ENCODE measurements around the gene IZUMO4.

Gene IZUMO4, protein sequence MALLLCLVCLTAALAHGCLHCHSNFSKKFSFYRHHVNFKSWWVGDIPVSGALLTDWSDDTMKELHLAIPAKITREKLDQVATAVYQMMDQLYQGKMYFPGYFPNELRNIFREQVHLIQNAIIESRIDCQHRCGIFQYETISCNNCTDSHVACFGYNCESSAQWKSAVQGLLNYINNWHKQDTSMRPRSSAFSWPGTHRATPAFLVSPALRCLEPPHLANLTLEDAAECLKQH

DNA sequence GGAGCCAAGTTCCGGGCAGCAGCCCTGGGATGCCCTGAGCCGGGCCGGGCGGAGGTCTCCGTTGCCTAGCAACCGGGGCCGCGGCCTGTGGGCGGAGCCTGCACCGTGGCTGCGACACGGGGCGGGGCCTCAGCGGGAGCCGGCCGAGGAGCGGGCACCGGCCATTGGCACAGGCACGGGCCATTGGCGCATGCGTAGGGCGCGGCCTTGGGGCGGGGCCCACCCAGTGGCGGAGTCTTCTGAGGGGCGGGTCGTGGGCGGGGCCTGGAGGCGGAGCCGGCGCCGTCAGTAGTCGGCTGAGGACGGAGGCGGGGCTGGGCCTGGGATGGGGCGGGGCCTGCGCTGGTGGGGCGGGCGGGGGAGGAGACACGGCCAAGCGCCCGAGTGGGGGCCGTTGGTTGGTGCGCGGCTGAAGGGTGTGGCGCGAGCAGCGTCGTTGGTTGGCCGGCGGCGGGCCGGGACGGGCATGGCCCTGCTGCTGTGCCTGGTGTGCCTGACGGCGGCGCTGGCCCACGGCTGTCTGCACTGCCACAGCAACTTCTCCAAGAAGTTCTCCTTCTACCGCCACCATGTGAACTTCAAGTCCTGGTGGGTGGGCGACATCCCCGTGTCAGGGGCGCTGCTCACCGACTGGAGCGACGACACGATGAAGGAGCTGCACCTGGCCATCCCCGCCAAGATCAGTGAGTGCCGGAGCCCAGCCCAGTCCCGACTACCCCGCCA is at the start of gene IZUMO4:
Gene IZUMO4 (plus strand): TSS at position 436 of the 723 bp plus-strand sequence. CDS start 31 bp downstream, at position 467.
- peak; percentile 99 to 100 for DNase-seq

DNA sequence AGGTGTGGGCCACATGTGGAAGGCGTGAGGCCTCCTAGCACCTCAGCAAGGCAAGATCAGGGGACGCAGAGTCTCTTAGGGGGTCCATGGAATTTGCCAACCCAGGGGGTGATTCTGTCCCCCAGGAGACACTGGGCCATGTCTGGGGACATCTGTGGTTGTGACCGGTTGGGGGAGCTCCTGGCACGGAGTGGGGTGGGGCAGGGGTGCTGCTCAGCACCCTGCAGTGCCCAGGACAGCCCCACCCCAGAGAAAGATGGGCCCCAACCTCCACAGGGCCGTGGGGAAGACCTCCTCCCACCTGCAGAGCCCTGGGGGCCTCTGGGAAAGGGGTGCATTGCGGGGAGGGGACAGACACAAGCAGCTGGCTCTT is 49.7 kb upstream of the IZUMO4 start:
- no peak for DNase-seq

DNA sequence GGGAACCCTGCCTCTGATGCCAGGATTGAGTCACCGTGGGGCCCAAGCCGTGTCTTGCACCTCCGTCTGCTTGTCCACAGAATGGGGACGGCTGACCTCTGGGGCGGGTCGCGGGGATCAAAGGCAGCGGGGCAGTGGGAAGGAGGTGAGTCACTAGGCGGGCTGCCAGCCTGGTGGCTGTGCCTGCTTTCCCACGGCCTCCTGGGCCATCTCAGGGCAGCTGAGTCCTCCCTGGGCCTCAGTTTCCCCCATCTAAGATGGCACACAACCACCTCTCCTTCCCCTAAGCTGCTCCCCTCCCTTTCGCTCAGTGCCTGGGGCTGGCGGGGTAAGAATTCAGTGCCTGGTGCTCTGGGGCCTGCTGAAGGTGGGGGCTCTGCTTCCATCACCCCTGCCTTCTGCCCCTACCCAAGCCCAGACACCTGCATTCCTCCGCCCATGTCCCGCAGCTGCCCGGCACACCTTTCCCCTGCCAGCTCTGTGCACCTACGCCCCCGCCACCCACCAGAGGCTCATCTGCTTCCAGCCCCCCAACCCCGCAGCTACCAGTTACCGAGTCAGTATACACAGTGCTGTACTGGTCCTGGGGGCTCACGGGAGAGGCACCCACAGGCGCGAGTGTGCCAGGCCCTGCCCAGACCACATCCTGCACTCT is 49.1 kb upstream of the IZUMO4 start:
- no peak for DNase-seq

DNA sequence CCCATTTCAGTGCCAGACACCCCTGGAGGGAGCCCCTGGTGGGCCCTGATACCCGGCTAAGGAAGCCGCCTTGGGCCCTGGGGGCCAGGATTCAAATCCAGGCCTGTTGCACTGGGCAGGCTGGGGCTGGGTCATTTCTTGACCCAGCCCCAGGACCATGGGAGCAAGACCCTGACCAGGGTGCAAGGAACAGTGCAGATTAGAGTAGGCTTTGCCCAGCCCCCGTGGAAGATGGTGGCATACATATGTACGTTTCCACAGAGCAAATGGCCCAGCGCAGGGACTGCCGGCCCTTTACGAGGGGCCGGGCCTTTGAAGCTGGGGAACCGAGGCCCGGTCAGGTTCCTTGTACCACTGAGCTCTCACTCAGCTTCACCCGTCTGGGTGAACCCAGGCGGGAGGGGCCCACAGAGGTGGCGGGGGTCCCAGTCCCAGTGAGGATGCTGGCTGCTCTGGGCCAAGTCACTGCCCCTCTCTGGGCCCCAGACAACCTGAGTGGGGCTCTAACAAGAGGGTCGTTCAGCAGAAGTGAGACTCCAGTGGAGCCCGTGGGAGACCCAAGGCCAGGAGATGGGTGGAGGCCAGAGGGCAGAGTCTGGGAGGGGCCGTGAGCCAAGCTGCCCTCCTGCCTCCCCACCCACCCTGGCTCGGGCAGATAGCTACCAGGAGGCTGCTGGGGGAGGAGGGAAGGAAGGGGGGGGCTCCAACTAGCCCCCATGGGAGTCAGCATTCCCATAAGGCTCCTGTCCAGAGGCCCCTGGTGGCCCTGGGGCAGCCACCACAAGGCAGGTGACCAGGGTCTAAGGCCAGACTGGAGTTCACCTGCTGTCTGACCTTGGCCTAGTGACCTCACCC is 48.4 kb upstream of the IZUMO4 start:
- no peak for DNase-seq

DNA sequence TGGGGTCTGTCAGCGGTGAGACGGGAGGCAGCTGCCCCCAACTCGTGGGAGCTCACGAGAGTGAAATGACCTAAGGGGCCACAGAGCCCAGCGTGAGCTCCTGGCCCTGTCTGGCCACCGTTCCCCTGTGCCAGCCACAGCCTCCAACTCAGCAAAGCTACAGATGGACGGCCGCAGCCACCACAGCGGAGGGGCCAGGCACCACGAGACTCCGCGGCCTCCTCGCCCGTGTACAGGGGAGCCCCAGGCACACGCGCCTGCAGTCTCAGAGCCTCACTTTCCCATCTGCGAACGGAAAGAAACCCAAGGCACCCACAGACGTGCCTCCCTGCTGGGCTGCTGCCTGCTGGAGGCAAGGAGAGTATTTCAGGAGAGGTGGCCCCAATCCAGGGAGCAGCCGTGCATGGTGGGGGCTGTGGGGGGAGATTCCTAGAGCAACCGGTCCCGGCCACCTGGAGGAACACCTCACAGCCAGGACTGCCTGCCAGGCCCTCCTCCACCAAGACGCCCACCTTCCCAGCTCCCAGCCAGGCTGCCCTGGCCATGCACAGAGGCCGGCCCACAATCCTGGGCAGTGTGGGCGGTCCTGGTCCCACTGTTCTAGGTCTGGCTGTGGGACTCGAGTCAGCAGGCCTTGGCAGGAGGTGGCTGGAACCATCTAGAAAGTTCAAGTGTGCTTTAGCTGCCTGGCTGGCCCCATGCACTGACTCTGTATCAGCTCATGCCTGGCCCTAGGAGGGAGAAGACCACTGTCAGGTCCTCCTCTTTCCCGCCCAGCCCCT is 47.6 kb upstream of the IZUMO4 start:
- DNase-seq, result no peak

DNA sequence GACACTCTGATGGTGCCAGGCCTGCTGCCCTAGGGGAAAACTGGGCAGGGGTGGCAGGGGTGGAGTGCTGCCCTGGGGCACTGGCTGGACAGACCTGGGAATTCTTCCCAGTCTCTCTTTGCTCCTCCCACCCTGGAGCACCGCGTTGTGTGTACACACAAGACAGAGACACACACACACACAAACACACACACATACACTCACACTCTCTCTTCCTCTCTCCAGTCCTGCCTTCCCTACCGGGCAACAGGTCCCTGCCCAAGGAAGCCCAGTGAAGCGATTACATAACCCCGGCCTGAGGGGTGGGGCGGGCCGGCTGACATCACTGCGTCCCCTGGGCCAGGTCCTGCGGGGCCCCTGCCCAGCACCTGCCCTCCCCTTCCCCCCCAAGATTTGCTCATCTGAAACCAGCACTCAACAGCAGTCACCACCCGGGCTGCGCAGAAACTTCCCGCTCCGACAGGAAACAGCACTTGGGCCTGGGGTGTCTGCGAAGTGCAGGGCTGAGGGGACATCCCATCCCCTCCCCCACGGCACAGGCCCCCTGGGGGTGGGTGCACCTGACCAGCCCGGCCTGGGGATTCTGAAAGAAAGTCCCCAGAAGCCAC is 46.9 kb upstream of the IZUMO4 start:
- DNase-seq, result peak; percentile 47 to 52

DNA sequence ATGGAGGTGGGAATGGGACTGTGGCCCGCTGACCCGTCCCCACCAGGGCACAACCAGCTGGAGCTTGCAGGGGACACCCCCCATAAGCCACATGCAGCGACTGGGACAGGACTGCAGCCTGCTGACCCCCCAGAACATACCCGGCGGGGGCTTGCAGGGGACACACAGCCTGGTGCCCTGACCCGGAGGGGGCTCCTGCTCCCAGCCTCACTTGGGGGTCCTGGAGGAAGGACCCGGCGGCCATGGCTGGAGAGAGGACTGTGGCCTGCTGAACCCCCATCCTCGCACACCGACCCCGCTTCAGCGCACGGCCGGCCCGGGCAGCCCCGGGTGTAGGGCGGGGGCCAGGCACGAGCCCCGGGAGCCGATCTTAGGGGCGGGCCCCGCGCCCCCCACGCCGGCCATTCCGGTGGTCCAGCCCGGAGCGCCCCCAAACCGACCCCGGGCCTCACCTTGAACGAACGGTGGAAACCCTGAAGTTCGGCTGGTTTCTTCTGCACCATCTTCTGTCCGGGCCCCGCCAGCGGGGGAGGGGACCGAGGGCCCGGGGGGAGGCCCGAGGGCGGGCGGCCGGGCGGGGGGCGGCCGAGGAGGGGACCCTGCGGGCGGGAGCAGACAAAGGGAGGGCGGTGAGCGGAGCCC is 46.2 kb upstream of the IZUMO4 start:
- no peak for DNase-seq

DNA sequence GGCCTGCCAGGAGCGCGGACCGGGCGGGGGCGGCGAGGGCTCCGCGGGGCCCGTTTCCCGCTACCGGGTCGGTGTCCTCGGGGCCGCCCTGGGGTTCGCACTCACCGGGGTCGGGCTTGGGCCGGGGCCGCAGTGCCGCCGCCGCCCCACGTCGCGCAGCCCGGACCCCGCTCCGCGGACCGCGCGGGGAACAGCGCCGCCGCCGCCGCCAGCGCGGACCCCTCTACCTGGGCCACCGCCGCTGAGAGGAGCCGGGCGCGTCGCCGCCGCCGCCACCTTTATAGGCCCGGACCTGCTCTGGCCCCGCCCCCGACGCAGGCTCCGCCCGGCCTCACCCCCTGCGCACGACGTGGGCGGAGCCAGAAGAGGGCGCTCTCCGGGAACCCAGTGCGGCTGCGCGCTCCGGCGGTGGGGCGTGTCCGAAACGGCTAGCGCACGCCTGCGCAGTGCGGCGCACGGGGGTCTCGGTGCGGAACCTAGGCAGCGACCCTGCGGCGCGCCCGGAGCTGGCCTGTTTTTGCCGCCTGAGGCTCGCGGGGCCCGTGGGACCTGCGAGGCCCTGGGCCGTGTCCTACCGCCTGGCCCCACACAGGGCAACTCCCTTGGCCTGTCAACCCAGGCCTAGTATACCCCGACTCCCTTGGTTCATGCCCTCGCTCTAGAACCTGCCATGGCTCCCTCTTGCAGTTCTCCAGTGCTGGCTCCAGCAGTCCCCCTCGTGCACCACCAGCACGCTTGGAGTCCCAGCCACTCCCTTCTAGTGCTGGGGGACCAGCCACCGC is 45.5 kb upstream of the IZUMO4 start, which contains the start of gene MKNK2:
Gene MKNK2 (minus strand): TSS at position 254 of the 782 bp plus-strand sequence. CDS start 393 bp downstream, outside the sequence.
- peak; percentile 91 to 99 for DNase-seq

DNA sequence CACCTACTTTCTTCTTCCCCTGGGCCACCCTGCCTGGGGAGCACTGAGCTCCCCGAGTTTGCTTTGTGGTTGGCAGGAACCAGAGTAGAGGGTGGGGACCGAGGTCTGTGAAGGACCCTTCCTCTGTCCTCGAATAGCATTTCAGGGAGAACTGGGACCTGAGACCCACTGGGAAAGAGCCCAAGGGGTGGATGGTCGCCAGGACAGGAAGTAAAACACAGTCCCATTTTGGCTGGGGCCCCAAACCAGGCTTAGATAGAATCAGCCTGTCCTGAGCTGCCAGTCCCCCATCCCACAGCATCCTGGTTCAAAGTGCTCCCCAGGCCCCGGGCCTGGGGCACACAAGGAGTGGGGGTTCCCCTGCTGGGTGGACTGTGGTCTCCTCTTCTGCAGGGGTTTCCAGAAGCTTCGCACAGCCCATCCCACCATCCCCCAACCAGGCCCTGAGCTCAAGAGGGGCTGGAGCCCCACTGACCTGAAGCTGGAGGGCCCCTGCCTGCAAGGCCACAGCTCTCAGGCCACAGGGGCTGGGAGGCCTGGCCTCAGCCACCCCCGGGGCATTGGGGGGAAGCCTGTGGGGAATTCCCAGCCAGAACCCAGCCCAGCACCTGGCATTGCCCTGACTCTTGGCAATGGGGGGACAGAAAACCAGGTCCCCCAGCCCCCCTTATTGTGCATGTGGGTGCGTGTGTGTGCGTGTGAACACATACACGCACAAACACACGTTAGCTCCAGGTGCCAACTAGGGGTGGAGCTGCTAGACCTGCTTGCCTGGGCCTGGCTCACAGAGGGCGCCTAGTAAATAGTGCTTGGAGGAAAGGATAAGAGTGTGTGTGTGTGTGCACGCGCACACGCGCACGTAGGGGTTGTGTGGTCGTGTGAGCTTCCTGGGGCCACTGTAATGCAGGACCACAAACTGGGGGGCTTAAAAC is 44.7 kb upstream of the IZUMO4 start:
- DNase-seq, result peak in 1 of 2 experiments; percentile 22

DNA sequence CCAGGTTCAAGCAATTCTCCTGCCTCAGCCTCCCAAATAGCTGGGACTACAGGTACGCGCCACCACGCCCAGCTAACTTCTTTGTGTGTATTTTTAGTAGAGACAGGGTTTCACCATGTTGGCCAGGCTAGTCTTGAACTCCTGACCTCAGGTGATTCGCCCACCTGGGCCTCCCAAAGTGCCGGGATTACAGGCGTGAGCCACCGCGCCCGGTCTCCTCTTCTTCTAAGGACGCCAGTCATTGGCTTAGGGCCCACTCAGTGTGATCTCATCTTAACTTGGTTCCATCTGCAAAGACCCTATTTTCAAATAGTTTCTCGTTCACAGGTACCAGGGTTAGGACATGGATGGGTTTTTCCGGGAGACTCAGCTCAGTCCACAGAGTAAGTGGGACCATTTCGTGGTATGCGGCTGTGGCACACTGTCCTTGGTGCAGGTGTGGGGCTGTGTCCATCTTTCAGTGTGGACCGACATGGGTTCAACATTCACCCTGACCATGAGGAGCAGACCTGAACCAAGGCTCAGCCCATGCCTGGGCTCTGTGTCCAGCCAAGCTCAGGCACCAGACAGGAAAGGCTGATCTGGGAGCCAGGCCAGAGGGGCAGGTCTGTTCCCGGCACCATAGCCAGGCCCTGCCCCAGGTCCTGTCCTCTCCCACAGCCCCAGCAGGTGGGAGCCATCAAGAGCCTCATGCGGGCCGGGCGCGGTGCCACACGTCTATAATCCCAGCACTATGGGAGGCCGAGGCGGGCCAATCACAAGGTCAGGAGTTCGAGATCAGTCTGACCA is 42.9 kb upstream of the IZUMO4 start:
- no peak for DNase-seq

DNA sequence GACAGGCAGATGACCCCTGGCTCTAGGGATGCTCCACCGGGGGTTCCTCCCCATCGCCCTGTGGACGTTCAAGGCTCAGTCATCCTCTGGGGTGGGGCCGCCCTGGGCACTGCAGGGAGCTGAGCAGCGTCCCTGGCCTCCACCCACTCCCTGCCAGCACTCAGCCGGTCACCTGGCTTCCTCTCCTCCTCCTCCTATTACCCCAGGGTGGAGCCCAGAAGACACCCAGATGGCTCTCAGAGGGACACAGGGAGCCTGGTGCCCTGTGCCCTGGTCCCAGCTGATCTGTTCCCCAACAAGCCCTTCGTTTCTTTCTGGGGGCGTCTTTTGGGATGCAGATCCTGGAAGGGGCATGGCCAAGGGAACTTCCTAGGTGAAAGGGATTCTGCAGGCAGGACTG is 42.0 kb upstream of the IZUMO4 start:
- DNase-seq, result no peak

DNA sequence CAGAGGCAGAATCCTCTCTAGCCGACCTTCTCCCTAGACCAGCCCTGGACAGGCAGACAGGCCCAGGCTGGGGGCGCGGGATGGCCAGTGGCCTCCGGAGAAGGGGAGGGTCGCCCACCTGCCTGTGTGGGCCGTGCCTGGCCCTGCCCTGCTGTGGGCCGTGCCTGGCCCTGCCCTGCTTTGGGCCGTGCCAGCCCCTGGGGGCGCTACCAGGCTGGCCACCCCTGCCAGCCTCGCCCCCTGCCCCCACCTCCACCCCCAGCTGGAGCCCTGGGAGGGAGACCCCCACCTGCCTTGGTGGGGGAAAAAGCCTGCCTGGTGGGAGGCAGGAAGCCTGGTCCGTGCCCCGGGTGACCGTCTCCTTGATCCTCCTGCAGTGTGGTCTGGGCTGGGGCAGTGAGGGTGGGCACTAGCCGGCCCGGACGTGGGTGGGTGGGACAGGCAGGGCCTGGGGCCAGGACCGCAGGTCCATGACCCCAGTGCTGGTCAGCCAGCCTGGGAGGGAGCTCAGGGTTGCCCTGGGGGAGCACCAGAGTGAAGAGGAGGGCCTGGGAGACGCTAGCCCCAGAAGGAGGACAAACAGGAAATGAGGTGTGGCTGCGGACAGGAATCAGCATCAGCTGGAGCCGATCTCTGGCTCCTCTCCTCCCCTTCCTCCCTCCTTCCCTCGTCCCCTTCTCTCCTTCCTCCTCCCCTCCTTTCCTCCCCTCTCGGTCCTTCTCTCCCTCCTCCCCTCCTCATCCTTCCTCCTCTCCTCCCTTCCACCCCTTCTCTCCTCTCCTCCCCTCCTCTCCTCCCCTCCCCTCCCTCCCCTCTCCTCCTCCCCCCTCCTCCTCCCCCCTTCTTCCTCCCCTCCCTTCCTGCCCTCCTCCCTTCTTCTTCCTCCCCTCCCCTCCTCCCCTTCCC is 40.5 kb upstream of the IZUMO4 start:
- no peak for DNase-seq

DNA sequence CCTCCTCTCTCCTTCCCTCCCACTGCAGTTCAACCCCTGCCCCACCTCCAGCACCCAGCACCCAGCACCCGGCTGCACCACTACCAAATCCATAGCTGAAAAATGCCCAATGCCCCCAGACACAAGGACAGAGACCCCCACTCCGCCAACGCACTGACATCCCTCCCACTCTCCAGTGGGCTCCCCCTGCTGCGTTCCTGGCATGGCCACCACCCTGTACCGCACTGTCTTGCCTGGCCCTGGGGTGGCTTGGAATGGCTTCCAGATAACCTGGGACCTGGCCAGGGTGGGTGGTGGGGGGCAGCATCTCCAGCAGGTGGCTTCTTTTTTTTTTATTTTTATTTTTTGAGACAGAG is 39.9 kb upstream of the IZUMO4 start:
- no peak for DNase-seq

DNA sequence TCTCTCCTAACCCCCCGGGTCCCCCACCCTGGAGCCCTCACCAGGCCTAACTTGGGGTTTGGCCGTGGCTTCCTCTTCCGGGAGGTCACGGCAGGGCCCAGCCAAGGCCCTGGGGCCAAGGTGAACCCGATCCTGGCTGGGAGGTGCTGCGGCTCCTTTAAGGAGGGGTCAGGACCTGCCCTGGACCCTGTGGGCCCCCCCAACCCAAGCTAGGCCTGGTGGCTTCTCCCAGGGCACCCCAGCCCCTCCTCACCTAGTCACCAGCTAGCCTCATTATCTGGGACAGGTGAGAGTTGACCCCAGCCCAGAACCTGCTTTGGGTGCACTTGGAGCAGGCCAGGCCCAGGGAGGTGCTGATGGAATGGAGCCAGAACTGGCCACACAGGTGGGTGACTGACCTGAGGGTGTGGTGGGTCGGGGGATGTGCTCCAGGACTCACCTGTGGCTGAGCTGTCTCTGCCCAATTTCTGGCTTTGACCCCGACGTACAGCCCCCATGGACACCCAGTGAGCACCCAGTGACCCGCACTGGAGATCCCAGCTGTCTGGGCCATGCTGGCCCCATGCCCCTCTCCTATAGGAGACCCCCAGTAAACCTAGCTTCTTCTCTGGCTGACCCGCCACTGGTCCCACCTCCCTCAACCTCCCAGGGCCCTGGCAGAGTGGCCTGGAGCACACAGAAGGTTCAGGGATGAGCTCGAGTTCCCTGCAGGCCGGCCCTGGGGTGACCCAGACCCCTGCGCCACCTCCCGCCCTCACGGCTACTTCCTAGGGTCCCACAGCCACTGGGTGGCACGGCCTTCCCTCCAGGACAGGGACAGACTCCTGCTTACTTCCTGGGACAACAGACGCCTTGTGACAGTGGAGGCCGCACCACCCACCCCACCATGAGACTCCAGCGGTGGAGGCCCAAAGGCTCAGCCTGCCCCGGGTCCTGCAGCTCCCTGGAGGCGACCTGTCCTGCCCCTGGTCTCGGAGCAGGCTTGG is 38.9 kb upstream of the IZUMO4 start:
- DNase-seq, result no peak

DNA sequence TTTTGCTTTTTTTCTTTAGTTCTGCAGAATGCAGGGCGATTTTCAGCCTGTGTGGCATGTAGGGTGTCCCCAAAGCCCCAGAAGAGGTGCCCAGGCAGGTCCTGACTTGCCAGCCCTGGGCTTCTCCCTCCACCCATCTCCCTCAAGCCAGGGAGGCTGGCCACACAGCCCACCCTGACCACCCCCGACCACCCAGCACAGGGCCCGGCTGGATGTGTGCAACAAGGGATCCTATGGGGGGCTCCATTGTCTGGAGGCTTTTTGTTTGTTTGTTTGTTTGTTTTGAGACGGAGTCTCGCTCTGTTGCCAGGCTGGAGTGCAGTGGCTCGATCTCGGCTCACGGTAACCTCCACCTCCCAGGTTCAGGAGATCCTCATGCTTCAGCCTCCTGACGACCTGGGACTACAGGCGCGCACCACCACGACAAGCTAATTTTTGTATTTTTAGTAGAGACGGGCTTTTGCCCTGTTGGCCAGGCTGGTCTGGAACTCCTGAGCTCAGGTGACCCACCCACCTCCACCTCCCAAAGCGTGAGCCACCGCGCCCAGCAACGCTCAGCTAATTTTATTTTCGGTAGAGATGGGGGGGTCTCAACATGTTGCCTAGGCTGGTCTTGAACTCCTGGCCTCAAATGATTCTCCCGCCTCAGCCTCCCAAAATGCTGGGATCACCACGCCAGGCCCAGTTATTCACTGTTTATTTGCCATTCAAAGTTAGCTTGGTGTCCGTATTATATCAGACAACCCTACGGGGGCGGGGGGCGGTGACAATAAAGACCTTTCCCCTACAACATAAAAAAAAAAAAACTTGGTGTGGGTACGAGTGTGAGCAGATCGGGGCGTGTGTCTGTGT is 37.9 kb upstream of the IZUMO4 start:
- no peak for DNase-seq
